ENCODE results near the gene MEMO1.

GRCh38 chr2:31944828-31945571 is 65.8 kb downstream of the MEMO1 start:
- TF ChIP-seq CTCF (IDR thresholded peaks at IDR 0.05) (no peak), EP300 (IDR thresholded peaks at IDR 0.05) (no peak), POLR2A (IDR thresholded peaks at IDR 0.05) (no peak)
